HG03095 (cell line): Measurements from ENCODE around the gene NDUFA1.
"Not testable (repeated sequence)": the region's sequence is repeated elsewhere in the genome, so short reads cannot be mapped to it uniquely, and the experiment has no call there.

ENCODE experiments used
- ATAC-seq: cut with Tn5 transposase; IDR thresholded peaks from one replicate; pipeline ENCODE4 v1.9.1; 2021; ENCODE audit warnings: moderate library complexity; ENCODE audit not compliant: unreplicated experiment

Gene NDUFA1

DNA sequence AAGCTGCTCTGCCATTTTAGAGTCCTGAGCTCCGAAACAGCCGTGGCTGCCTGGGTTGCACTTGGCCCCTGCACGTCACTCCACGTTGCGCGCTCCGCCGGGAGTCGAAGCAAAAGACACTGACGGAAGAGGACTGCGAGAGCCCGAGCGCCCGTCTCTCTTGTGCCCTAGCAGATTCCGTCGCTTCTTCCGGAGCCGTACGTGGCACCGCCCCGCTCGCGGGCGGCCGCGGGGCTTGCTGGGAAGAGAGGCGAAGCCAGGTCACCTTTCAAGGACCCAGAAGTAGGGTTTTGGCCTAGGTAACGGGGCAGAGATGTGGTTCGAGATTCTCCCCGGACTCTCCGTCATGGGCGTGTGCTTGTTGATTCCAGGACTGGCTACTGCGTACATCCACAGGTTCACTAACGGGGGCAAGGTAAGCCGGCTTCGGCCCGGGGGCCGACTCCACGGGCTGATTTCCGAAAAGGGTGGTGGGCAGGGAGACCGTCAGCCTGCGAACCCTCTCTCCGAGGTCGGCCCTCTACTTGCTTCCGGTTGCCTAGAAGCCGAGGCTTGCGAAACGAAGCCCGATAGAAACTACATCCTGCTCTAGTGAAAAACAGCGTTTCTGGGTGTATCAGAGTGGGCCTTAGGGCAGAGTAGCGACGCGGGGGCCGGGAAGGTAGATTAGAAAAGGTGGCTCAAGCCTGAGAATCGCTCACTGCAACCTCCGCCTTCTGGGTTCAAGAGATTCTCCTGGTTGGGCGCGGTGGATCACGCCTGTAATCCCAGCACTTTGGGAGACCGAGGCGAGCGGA lies at the start of gene NDUFA1, which contains the start of gene RNF113A:
Gene NDUFA1, plus strand, starts transcription at position 234 of the 797 bp plus-strand sequence. Its CDS starts 80 bp downstream, at position 314.
Gene RNF113A, minus strand, starts transcription at position 135 of the 797 bp plus-strand sequence. Its CDS starts 120 bp downstream, at position 15.
- peak; percentile 92 for ATAC-seq

DNA sequence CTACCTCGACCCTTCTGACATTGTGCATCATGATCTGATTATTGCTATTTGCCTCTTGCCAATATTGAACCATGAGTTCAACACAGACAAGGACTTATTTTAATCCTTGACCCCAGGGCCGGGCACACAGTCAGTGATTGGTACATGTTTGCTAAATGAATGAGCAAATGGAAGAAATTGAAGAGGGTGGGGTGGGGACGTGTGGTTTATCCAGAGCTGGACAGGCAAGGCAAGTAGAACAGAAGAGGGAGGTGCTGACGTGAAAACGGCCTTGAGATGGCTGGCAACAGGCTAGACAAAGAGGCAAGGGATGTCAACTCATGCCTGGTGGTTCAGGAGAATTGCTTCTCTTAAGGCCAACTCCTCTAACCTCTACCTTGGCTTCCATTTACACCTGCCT lies 47.4 kb upstream of the NDUFA1 start:
- ATAC-seq = not testable (repeated sequence)

- ATAC-seq = no peak
Observed at GRCh38 chrX:119826399-119826959, 45.2 kb upstream of the NDUFA1 start.

DNA sequence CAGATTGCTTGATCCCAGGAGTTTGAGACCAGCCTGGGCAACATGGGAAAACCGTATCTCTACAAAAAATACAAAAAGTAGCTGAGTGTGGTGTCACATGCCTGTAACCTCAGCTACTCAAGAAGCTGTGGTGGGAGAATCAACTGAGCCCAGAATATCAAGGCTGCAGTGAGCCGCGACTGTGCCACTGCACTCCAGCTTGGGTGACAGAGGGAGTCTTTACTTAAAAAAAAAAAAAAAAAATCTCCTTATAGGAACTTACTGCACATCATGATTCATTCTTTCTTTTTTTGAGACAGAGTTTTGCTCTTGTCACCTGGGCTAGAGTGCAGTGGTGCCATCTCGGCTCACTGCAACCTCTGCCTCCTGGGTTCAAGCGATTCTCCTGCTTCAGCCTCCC lies 43.2 kb upstream of the NDUFA1 start:
- ATAC-seq = no peak

DNA sequence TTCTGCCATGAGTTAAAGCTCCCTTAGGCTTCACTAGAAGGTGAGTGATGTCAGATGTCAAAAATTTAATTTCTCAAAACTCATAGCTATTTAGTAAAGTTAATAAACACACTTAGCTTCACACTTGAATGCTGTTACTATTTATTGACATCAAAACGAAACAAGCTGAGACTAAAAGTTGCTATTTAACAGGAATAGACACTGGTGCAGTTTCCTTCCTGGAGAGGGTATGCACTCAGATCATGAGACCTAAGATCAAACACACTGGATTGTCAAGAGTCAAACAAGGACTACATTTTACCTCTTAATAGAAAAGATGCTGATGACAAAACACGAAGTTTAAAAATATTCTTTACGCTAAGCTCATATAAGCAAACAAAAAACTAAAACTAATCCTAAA lies 37.7 kb upstream of the NDUFA1 start:
- ATAC-seq = no peak

GRCh38 chrX:119852382-119853353 lies 19.0 kb upstream of the NDUFA1 start, which contains the start of gene UPF3B:
Gene UPF3B (minus strand): TSS chrX:119852963. CDS start chrX:119852928, 35 bp downstream.
- peak; percentile 91 for ATAC-seq

DNA sequence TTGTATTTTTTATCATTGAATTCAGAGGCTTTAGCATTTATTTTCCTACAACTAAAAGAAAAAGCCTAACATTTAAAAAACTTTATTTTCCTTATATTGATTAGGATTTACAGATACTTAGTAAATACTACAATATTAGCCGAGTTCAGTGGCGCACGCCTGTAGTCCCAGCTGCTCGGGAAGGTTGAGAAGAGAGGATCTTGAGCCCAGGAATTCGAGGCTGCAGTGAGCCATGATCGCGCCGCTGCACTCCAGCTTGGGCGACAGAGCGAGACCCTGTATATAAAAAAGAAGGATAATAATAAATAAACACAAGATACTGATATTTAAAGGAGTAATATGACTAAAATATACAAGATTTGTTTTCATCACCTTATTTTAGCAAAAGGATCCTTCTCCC lies 18.2 kb upstream of the NDUFA1 start:
- no peak for ATAC-seq

GRCh38 chrX:119870626-119871131 lies 953 bp upstream of the NDUFA1 start:
- no peak for ATAC-seq

- peak; percentile 32 for ATAC-seq
Observed at GRCh38 chrX:119871245-119871598, 410 bp upstream of the NDUFA1 start.

DNA sequence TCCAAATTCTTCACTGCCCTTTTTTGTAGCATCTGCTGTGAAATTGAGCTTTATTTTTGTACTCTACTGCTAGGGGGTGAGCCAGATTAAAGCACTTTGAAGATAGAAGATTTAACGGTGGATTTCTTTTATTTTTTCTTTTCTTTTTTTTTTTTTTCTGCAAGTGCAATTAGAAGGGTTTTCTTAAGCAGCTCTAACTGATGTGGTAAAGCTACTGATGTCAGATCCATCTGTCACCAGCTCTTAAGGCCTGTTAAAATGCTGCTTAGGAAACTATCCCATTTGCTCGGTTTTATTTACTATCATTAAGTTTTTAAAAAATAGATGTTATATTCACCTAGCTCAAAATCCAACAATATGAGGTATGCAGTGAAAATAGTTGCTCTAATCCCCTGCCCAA lies 7.1 kb downstream of the NDUFA1 start:
- ATAC-seq = no peak

DNA sequence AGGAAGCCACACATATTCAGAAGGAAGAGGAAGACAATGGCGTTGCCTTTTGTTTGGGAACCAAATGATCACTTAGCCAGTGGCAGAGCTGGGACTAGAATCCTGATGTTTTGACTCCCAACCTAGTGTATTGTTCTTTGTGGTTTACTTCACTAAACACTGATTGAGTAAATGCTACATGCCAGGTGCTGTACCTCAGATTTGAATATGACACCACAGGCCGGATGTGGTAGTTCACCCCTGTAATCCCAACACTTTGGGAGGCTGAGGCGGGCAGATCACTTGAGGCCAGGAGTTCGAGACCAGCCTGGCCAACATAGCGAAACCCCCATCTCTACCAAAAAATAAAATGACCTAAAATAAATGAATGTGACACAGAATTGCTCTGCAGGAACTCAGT lies 8.4 kb downstream of the NDUFA1 start:
- ATAC-seq = no peak

- ATAC-seq = peak; percentile 89
Observed at GRCh38 chrX:119880552-119881437, 9.2 kb downstream of the NDUFA1 start.

- ATAC-seq = no peak
Observed at GRCh38 chrX:119885554-119886428, 14.2 kb downstream of the NDUFA1 start.

DNA sequence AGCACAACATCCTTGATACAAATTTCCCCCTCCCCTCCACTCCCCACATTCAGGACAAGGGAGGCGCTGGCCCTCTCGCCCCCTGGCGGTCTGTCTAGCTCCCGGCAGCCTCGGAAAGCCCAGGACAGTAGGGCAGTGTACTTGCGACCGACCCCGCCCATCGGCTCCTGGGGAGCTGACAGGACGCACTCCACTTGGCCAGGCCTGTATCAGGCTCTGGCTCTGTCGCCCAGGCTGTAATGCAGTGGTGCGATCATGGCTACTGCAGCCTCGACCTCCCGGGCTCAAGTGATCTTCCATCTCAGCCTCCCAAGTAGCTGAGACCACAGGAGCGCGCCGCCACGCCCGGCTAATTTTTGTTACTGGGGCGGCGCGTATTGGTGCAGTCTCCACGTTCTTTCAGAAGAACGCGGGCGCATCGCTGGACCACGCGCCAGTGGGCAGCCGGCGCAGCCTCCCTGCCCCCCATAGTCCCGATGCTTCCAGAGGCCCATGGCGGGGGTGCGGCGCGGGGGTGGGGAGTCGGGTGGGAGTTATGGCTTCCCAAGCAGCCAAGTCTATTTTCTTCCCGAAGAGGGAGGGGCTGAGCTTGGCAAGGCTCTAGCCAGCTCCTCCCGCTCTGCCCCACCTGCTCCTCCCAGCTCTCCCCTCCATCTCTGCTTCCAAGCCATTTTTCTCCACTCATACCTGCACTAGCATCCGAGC lies 16.2 kb downstream of the NDUFA1 start:
- no peak for ATAC-seq

DNA sequence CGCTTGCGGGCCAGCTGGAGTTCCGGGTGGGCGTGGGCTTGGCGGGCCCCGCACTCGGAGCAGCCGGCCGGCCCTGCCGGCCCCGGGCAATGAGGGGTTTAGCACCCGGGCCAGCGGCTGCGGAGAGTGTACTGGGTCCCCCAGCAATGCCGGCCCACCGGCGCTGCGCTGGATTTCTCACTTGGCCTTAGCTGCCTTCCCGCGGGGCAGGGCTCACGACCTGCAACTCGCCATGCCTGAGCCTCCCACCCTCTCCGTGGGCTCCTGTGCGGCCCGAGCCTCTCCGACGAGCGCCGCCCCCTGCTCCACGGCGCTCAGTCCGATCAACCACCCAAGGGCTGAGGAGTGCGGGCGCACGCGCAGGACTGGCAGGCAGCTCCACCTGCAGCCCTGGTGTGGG lies 19.0 kb downstream of the NDUFA1 start:
- not testable (repeated sequence) for ATAC-seq

DNA sequence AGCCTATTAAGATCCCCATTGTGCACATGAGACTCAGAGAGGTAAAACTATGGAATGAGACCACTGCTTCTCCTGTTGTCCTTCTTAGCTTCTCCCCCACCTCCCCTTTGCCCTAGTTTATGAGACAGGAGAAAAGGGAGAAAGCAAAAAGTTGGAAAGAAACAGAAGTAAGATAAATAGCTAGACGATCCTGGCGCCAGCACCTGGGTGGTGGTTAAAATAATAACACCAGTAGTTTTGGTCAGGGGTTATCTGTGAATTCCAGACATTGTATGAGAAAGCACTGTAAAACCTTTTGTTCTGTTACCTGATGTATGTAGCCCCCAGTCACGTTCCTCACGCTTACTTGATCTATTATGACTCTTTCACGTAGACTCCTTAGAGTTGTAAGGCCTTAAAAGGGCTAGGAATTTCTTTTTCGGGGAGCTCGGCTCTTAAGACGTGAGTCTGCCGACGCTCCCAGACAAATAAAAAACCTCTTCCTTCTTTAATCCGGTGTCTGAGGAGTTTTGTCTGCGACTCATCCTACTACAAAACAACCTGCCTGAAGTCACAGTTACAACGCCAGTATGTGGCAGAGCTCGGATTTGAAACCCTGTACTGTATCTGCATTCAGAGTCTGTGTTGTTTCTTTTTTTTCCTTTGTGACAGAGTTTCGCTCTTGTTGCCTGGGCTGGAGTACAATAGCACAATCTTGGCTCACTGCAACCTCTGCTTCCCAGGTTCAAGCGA lies 20.5 kb downstream of the NDUFA1 start:
- ATAC-seq = not testable (repeated sequence)

GRCh38 chrX:119895843-119896326 lies 24.3 kb downstream of the NDUFA1 start, which contains the start of gene AKAP14:
Gene AKAP14 (plus strand): TSS chrX:119895893. CDS start chrX:119903224, 7,331 bp downstream.
- ATAC-seq = no peak
